HepG2 (cell line): Measurements from ENCODE around the gene PRCD. TPM values are rescaled to one million over a fixed set of nuclear protein-coding genes. Genes with fewer than 3 reads are reported as not detected.
A peak's percentile ranks its signal among the peaks of the same experiment; 100 is the strongest.

Experiments used
- CC2D1A ChIP-seq: sonication (generic); formaldehyde crosslinking; IDR thresholded peaks from 2 replicates; pipeline ENCODE4 v1.8.1; 2023; ENCODE audit warnings: mild to moderate bottlenecking, missing genetic modification reagents
- FOXA3 ChIP-seq: IDR thresholded peaks from 2 replicates; pipeline ENCODE4 v1.6.1; 2016; ENCODE audit warnings: missing genetic modification reagents, missing compliant biosample characterization
- HNRNPUL1 ChIP-seq: fragments of 200-400 bp; formaldehyde crosslinking; IDR thresholded peaks from 2 replicates; pipeline ENCODE4 v1.6.1; 2017; ENCODE audit warnings: low read depth, mild to moderate bottlenecking, low read length, moderate library complexity
- REXO4 ChIP-seq: sonication (generic); formaldehyde crosslinking; IDR thresholded peaks from 2 replicates; pipeline ENCODE4 v1.8.0; 2022; ENCODE audit warnings: missing genetic modification reagents, mild to moderate bottlenecking, borderline replicate concordance
- TRAFD1 ChIP-seq: sonication (generic); formaldehyde crosslinking; IDR thresholded peaks from 2 replicates; pipeline ENCODE4 v1.5.1; 2020; ENCODE audit warnings: missing genetic modification reagents, mild to moderate bottlenecking, borderline replicate concordance
- ZHX1 ChIP-seq: sonication (generic); formaldehyde crosslinking; IDR thresholded peaks from 2 replicates; pipeline ENCODE4 v1.8.1; 2022; ENCODE audit warnings: low read depth, mild to moderate bottlenecking, missing genetic modification reagents
- ZNF18 ChIP-seq: sonication (generic); formaldehyde crosslinking; IDR thresholded peaks from 2 replicates; pipeline ENCODE4 v1.8.0; 2022; ENCODE audit warnings: mild to moderate bottlenecking, missing genetic modification reagents; ENCODE audit not compliant: insufficient replicate concordance
- ZNF318 ChIP-seq: sonication (generic); formaldehyde crosslinking; IDR thresholded peaks from 2 replicates; pipeline ENCODE4 v1.4.0; 2020; ENCODE audit warnings: mild to moderate bottlenecking, missing genetic modification reagents
- ZNF34 ChIP-seq: sonication (generic); formaldehyde crosslinking; IDR thresholded peaks from 2 replicates; pipeline ENCODE4 v1.4.0; 2020; ENCODE audit warnings: mild to moderate bottlenecking, missing genetic modification reagents, borderline replicate concordance
- ZNF800 ChIP-seq: sonication (generic); formaldehyde crosslinking; IDR thresholded peaks from 2 replicates; pipeline ENCODE4 v1.4.0; 2020; ENCODE audit warnings: missing genetic modification reagents
- polyA plus RNA-seq, 8 experiments: library from polyadenylated mRNA; depleted of rRNA in 3 of 8; stranded (reverse) in 7 of 8; unstranded in 1 of 8; fragments of >200 nt; fragmentation: Illumina TruSeq in 4 of 8; extraction: Trizol in 4 of 8; gene quantifications; 2 replicates each; pipeline versions ENCODE4 v1.2.1 to v1.2.3, GENCODE V29; 2011 to 2016; ENCODE audit warnings: low read depth in 4 of 8, missing spikeins in 1 of 8, mixed read lengths in 1 of 8; ENCODE audit not compliant: insufficient read depth in 1 of 8
- total RNA-seq, 5 experiments: library from RNA; depleted of rRNA; stranded (reverse); fragments of >200 nt; fragmentation: Illumina TruSeq; extraction: Trizol; gene quantifications; 2 replicates each; pipeline ENCODE4 v1.2.3, GENCODE V29; 2016; ENCODE audit warnings: low read depth in 1 of 5

Gene PRCD
- total and polyA plus RNA-seq, 2 of the 13 experiments (the other 11 are each of a cell fraction or from before 2014, with no cell fraction given) = 0.51 TPM; not detected in 1

GRCh38 chr17:76527430-76528111, 12.3 kb upstream of the PRCD start (continued):
- TF ChIP-seq ZNF318 (CRISPR knock-in tag) (0 out of 2 replicates have a peak, but pooled peaks have one; percentile 58), ZNF800 (CRISPR knock-in tag) (no peak), CC2D1A (CRISPR knock-in tag) (no peak), ZNF34 (CRISPR knock-in tag) (no peak), ZHX1 (no peak; the same call in 1 of the 2 replicates), TRAFD1 (CRISPR knock-in tag) (no peak), FOXA3 (CRISPR knock-in tag) (0 out of 2 replicates have a peak, but pooled peaks have one; percentile 16), ZNF18 (CRISPR knock-in tag) (peak; percentile 58), REXO4 (CRISPR knock-in tag) (peak; percentile 44; the same call in 1 of the 2 replicates), HNRNPUL1 (no peak)
